ENCODE measurements around the gene FARSB.

GRCh38 chr2:222609381-222609780 lies 46.5 kb downstream of the FARSB start:
- TF ChIP-seq CTCF (IDR thresholded peaks at IDR 0.05), result no peak
- no peak for TF ChIP-seq EZH2 (IDR thresholded peaks at IDR 0.05)

Data from neural progenitor cell (in vitro differentiated cells).